ENCODE data around the gene NEO1.
"Not testable (repeated sequence)": the region's sequence is repeated elsewhere in the genome, so short reads cannot be mapped to it uniquely, and the experiment has no call there.

Gene NEO1

DNA sequence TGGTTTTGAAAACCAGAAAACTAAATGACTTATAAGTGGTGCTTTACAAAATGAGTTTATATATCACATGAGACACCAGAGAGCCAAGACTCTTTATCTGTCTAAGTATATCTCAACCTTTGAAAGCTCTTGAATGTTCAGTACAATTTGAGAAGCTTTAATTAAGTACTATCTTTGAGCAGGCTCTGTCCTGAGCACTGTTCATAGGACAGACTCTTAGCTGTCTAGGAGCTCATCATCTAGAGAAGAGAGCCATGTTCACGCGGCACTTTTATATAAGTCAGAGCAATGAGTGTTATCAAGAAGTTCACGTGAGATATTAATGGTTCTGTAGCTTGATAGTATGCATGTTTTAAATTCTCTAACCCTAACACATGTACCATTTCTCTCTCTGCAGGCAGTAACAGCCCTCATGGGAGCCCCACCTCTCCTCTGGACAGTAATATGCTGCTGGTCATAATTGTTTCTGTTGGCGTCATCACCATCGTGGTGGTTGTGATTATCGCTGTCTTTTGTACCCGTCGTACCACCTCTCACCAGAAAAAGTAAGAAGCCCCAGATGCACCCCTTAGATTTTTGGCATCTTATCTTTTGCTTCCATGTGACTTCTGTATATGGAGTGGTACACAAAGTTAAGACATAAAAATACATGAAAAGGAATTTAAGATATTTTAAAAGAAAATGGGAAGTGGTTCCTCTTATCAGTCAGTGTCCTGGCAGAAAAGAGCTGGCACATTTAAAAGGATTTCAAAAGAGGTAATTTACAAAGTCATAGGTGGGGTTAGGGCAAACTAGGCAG is 230.5 kb downstream of the NEO1 start:
- H3K27me3 Mint-ChIP-seq, result no peaks in the 10 kb centered on the region
- peaks cover 6% of the 10 kb centered on the region for H3K36me3 Mint-ChIP-seq (ENCODE audit: insufficient read depth)
- H3K9me3 Mint-ChIP-seq, result no peaks in the 10 kb centered on the region
- H3K4me1 Mint-ChIP-seq, result no peaks in the 10 kb centered on the region
- H3K4me3 Mint-ChIP-seq, result no peak overlapping the region
- H3K27ac Mint-ChIP-seq (ENCODE audit: low read depth), result no peak overlapping the region
- DNase-seq (ENCODE audit: low spot score in 2 of 2) (no peak), ATAC-seq (replicated peaks; ENCODE audit: extremely low read depth, poor library complexity, severe bottlenecking) (no peak)

GRCh38 chr15:73283366-73283962 is 231.2 kb downstream of the NEO1 start:
- no peak for DNase-seq (ENCODE audit: low spot score in 2 of 2)
- Mint-ChIP-seq H3K4me1 (no peaks in the 10 kb centered on the region), H3K36me3 (ENCODE audit: insufficient read depth) (peaks cover 6% of the 10 kb centered on the region), H3K27me3 (no peaks in the 10 kb centered on the region), H3K4me3 (no peak overlapping the region), H3K27ac (ENCODE audit: low read depth) (no peak overlapping the region), H3K9me3 (no peaks in the 10 kb centered on the region)
- ATAC-seq (replicated peaks; ENCODE audit: extremely low read depth, poor library complexity, severe bottlenecking), result no peak

DNA sequence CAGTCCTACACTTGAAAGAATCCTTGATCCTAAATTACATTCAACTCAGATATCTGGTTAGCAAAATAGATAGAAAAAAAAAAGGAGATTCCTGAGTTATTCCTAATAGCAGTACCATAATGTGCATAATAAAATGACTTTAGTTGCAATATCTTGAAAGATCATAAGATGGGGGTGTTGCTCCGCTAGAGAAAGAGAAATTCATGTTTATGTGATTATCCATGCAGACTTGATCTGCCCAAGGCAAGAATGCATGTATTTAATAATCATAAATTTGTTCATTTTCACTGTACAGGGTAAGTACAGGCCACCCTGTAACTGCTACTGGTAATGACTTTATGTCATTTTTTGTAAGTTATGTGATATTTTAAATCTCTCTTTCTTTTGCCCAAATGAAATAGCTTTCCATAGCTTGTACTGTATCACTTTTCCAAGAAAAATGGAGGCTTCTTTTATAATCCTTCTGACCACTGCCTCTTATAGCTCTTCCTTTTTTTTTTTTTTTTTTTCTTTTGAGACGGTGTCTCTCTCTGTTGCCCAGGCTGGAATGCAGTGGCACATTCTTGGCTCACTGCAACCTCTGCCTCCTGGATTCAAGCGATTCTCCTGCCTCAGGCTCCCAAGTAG is 231.9 kb downstream of the NEO1 start:
- no peaks in the 10 kb centered on the region for H3K9me3 Mint-ChIP-seq
- ATAC-seq (replicated peaks; ENCODE audit: extremely low read depth, poor library complexity, severe bottlenecking) (no peak), DNase-seq (ENCODE audit: low spot score in 2 of 2) (no peak)
- no peaks in the 10 kb centered on the region for H3K4me1 Mint-ChIP-seq
- H3K36me3 Mint-ChIP-seq (ENCODE audit: insufficient read depth), result peaks cover 10% of the 10 kb centered on the region
- H3K4me3 Mint-ChIP-seq, result no peak overlapping the region
- H3K27ac Mint-ChIP-seq (ENCODE audit: low read depth), result no peak overlapping the region
- H3K27me3 Mint-ChIP-seq, result no peaks in the 10 kb centered on the region

DNA sequence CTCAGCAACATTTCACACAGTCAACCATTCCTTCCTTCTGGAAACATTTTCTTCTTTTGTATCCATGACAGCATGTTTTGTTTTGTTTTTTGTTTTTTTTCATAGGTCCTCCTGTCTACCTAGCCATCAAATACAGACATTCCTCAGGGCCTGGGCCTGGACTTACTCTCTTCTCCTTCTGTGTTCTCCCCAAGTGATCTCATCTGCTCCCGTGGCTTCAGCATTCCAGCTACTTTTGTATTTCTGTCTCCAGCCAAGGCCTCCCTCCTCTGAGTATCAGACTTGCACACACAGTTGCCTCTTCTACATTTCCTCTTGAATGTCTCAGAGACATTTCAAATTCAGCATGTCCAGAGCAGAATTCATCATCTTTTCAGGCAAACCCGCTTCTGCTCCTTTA is 234.0 kb downstream of the NEO1 start:
- DNase-seq (ENCODE audit: low spot score in 2 of 2) (no peak), ATAC-seq (replicated peaks; ENCODE audit: extremely low read depth, poor library complexity, severe bottlenecking) (no peak)
- Mint-ChIP-seq H3K27ac (ENCODE audit: low read depth) (no peak overlapping the region), H3K9me3 (no peaks in the 10 kb centered on the region), H3K4me3 (no peak overlapping the region), H3K27me3 (no peaks in the 10 kb centered on the region), H3K36me3 (ENCODE audit: insufficient read depth) (peaks cover 10% of the 10 kb centered on the region), H3K4me1 (no peaks in the 10 kb centered on the region)

GRCh38 chr15:73287019-73287418 is 234.8 kb downstream of the NEO1 start:
- H3K27ac Mint-ChIP-seq (ENCODE audit: low read depth), result no peak overlapping the region
- H3K9me3 Mint-ChIP-seq, result no peaks in the 10 kb centered on the region
- H3K4me1 Mint-ChIP-seq, result no peaks in the 10 kb centered on the region
- H3K36me3 Mint-ChIP-seq (ENCODE audit: insufficient read depth), result peaks cover 7% of the 10 kb centered on the region
- H3K4me3 Mint-ChIP-seq, result no peak overlapping the region
- DNase-seq (ENCODE audit: low spot score in 2 of 2) (no peak), ATAC-seq (replicated peaks; ENCODE audit: extremely low read depth, poor library complexity, severe bottlenecking) (no peak)
- H3K27me3 Mint-ChIP-seq, result no peaks in the 10 kb centered on the region

GRCh38 chr15:73291441-73291840 is 239.2 kb downstream of the NEO1 start:
- no peaks in the 10 kb centered on the region for H3K27me3 Mint-ChIP-seq
- no peak for ATAC-seq (replicated peaks; ENCODE audit: extremely low read depth, poor library complexity, severe bottlenecking)
- H3K27ac Mint-ChIP-seq (ENCODE audit: low read depth), result no peak overlapping the region

DNA sequence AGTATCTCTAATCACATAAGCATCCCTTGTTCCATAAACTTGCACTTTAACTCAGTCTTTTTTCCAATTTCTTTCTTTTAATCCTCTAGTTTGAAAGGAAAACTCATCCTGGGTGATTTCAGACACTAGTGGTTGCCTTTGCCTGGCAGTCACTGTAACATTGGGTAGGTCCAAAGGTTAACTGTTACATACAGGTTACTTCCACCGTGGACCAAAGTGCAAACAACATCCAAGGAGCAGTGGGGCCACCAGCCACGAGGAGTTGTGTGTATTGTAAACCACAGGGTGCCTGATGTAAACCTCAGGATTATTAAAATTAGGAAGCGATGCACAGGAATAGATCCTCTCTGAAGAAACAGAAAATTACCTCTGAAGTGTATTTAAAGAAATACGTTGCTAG is 241.5 kb downstream of the NEO1 start:
- no peak for ATAC-seq (replicated peaks; ENCODE audit: extremely low read depth, poor library complexity, severe bottlenecking)
- H3K4me1 Mint-ChIP-seq, result no peaks in the 10 kb centered on the region
- H3K9me3 Mint-ChIP-seq, result no peaks in the 10 kb centered on the region
- no peak for DNase-seq (ENCODE audit: low spot score in 2 of 2)
- H3K27me3 Mint-ChIP-seq, result no peaks in the 10 kb centered on the region
- H3K36me3 Mint-ChIP-seq (ENCODE audit: insufficient read depth), result peaks cover 7% of the 10 kb centered on the region
- no peak overlapping the region for H3K27ac Mint-ChIP-seq (ENCODE audit: low read depth)
- H3K4me3 Mint-ChIP-seq, result no peak overlapping the region

More at GRCh38 chr15:73291441-73291840, 239.2 kb downstream of the NEO1 start:
- Mint-ChIP-seq H3K36me3 (ENCODE audit: insufficient read depth) (peaks cover 8% of the 10 kb centered on the region), H3K4me3 (no peak overlapping the region), H3K9me3 (no peaks in the 10 kb centered on the region), H3K4me1 (no peaks in the 10 kb centered on the region)
- DNase-seq (ENCODE audit: low spot score in 2 of 2), result no peak

GRCh38 chr15:73295630-73296286 is 243.5 kb downstream of the NEO1 start:
- Mint-ChIP-seq H3K4me1 (no peaks in the 10 kb centered on the region), H3K4me3 (no peak overlapping the region), H3K27ac (ENCODE audit: low read depth) (no peak overlapping the region), H3K9me3 (no peaks in the 10 kb centered on the region), H3K27me3 (no peaks in the 10 kb centered on the region), H3K36me3 (ENCODE audit: insufficient read depth) (peaks cover 6% of the 10 kb centered on the region)
- DNase-seq (ENCODE audit: low spot score in 2 of 2) (no peak), ATAC-seq (replicated peaks; ENCODE audit: extremely low read depth, poor library complexity, severe bottlenecking) (no peak)

GRCh38 chr15:73296609-73297353 is 244.5 kb downstream of the NEO1 start:
- Mint-ChIP-seq H3K36me3 (ENCODE audit: insufficient read depth) (peaks cover 6% of the 10 kb centered on the region), H3K4me3 (no peak overlapping the region), H3K27ac (ENCODE audit: low read depth) (no peak overlapping the region), H3K4me1 (no peaks in the 10 kb centered on the region), H3K9me3 (no peaks in the 10 kb centered on the region), H3K27me3 (no peaks in the 10 kb centered on the region)
- ATAC-seq (replicated peaks; ENCODE audit: extremely low read depth, poor library complexity, severe bottlenecking) (no peak), DNase-seq (ENCODE audit: low spot score in 2 of 2) (no peak)

GRCh38 chr15:73298522-73299245 is 246.4 kb downstream of the NEO1 start:
- Mint-ChIP-seq H3K4me1 (no peaks in the 10 kb centered on the region), H3K9me3 (no peaks in the 10 kb centered on the region), H3K27ac (ENCODE audit: low read depth) (no peak overlapping the region), H3K36me3 (ENCODE audit: insufficient read depth) (peaks cover 11% of the 10 kb centered on the region), H3K27me3 (no peaks in the 10 kb centered on the region), H3K4me3 (no peak overlapping the region)
- ATAC-seq (replicated peaks; ENCODE audit: extremely low read depth, poor library complexity, severe bottlenecking), result no peak
- no peak for DNase-seq (ENCODE audit: low spot score in 2 of 2)

DNA sequence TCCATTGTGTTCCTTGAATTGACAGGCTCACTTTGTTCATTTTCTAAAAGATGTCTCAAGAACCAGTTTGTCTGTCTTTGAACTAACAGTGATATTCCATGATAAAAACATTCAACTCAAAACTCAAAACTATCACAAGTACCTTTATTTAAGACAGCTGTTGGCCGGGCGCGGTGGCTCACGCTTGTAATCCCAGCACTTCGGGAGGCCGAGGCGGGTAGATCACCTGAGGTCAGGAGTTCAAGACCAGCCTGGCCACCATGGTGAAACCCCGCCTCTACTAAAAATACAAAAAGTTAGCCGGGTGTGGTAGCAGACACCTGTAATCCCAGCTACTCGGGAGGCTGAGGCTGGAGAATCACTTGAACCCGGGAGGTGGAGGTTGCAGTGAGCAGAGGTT is 248.0 kb downstream of the NEO1 start:
- H3K27ac Mint-ChIP-seq (ENCODE audit: low read depth); H3K27me3 Mint-ChIP-seq; H3K4me1 Mint-ChIP-seq; DNase-seq (ENCODE audit: low spot score in 2 of 2); ATAC-seq (replicated peaks; ENCODE audit: extremely low read depth, poor library complexity, severe bottlenecking); H3K36me3 Mint-ChIP-seq (ENCODE audit: insufficient read depth); H3K9me3 Mint-ChIP-seq; H3K4me3 Mint-ChIP-seq: not testable (repeated sequence)

GRCh38 chr15:73303636-73304035 is 251.4 kb downstream of the NEO1 start:
- Mint-ChIP-seq H3K9me3 (no peaks in the 10 kb centered on the region), H3K27ac (ENCODE audit: low read depth) (no peak overlapping the region), H3K4me1 (no peaks in the 10 kb centered on the region), H3K27me3 (no peaks in the 10 kb centered on the region), H3K4me3 (no peak overlapping the region), H3K36me3 (ENCODE audit: insufficient read depth) (peaks cover 9% of the 10 kb centered on the region)
- DNase-seq (ENCODE audit: low spot score in 2 of 2) (no peak), ATAC-seq (replicated peaks; ENCODE audit: extremely low read depth, poor library complexity, severe bottlenecking) (no peak)
